ENCODE results near the gene MUC5AC.

DNA sequence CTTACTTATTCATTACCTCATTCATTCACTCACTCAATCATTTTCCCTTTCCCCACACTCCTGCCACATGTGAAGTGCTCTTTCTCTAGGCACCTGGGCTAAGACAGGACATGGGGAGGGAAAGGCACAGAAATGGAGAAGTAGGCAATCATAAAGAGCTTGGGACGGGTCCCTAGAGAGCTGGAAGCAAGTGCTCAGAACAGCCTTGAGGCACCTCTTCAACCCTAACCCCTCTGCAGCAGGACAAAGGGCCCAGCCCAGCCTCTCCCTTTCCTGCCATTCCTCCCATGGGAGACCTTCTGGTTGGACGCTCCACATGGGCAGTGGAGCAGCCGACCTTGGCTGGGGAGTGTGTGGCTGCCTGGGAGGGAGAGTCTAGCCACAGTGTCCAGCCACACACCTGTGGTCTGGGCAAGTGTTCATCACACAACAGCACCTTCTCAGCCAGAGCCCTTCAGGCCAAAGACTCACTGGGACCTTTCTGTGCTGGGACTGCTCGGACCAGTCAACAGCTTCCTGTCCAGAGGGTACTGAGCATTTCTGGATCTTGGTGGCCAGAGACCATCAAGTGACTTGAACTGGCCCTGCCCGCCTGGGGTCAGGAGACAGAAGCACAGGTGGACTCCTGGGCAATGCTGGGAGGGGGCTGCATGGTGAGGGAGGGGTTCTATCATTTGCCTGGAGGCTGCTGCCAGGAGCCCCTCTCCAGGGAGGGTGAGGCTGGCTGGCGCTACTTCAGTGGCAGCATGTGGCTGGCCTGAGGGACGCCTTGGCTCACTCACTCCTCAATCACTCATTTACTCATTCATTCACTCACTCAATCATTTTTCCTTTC, 1.0 kb upstream of the MUC5AC start:
- TF ChIP-seq, protein P1, sequence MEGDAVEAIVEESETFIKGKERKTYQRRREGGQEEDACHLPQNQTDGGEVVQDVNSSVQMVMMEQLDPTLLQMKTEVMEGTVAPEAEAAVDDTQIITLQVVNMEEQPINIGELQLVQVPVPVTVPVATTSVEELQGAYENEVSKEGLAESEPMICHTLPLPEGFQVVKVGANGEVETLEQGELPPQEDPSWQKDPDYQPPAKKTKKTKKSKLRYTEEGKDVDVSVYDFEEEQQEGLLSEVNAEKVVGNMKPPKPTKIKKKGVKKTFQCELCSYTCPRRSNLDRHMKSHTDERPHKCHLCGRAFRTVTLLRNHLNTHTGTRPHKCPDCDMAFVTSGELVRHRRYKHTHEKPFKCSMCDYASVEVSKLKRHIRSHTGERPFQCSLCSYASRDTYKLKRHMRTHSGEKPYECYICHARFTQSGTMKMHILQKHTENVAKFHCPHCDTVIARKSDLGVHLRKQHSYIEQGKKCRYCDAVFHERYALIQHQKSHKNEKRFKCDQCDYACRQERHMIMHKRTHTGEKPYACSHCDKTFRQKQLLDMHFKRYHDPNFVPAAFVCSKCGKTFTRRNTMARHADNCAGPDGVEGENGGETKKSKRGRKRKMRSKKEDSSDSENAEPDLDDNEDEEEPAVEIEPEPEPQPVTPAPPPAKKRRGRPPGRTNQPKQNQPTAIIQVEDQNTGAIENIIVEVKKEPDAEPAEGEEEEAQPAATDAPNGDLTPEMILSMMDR (optimal IDR thresholded peaks at IDR 0.05 in 1 of 3, IDR thresholded peaks at IDR 0.05 in 1 of 3, conservative IDR thresholded peaks at IDR 0.05 in 1 of 3; ENCODE audit: extremely low read depth in 1 of 3, insufficient read depth in 2 of 3, low read length in 3 of 3) = no peak
- TF ChIP-seq EZH2 (IDR thresholded peaks at IDR 0.05; ENCODE audit: low read length) = no peak
